GM12891 (cell line): ENCODE data around the gene BCL2L13.

Experiments
- POLR2A ChIP-seq: IDR thresholded peaks from 2 replicates; pipeline ENCODE4 v1.6.1; 2011; ENCODE audit warnings: low read depth, low read length, control low read depth
- POLR2AphosphoS5 ChIP-seq: IDR thresholded peaks from 2 replicates; pipeline ENCODE4 v1.6.1; 2011; ENCODE audit warnings: low read depth, low read length, control low read depth
- SPI1 ChIP-seq: IDR thresholded peaks from 2 replicates; pipeline ENCODE4 v1.6.1; 2011; ENCODE audit warnings: low read depth, low read length, control low read depth
- TAF1 ChIP-seq: IDR thresholded peaks from 2 replicates; pipeline ENCODE4 v1.6.1; 2011; ENCODE audit warnings: low read depth, low read length, control low read depth

- no peak for TF ChIP-seq POLR2AphosphoS5
- TF ChIP-seq TAF1: no peak
- TF ChIP-seq SPI1: no peak
- no peak for TF ChIP-seq POLR2A
These were observed 90.2 kb downstream of the BCL2L13 start for GRCh38 chr22:17728786-17729185.
